Thyroid gland (tissue), 4 donors: ENCODE data around the gene CENPM.

Source experiments
- POLR2A ChIP-seq, 2 donors: fragments of 450-650 bp; IDR thresholded peaks; one replicate each; pipeline ENCODE4 v1.6.1; 2017; ENCODE audit warnings: antibody characterized with exemption in 2 of 2, mild to moderate bottlenecking in 2 of 2, moderate library complexity in 1 of 2
- TF ChIP-seq, protein P1 (sequence below), 6 experiments: fragments of 200-600 bp in 3 of 6; fragments of 450-650 bp in 3 of 6; sonication (generic) in 3 of 6; IDR thresholded peaks; one replicate each; pipeline ENCODE4 v1.5.1; 2016 to 2019; ENCODE audit warnings: antibody characterized with exemption in 6 of 6, mild to moderate bottlenecking in 2 of 6, inconsistent platforms in 1 of 6, moderate library complexity in 1 of 6

- TF ChIP-seq, protein P1, sequence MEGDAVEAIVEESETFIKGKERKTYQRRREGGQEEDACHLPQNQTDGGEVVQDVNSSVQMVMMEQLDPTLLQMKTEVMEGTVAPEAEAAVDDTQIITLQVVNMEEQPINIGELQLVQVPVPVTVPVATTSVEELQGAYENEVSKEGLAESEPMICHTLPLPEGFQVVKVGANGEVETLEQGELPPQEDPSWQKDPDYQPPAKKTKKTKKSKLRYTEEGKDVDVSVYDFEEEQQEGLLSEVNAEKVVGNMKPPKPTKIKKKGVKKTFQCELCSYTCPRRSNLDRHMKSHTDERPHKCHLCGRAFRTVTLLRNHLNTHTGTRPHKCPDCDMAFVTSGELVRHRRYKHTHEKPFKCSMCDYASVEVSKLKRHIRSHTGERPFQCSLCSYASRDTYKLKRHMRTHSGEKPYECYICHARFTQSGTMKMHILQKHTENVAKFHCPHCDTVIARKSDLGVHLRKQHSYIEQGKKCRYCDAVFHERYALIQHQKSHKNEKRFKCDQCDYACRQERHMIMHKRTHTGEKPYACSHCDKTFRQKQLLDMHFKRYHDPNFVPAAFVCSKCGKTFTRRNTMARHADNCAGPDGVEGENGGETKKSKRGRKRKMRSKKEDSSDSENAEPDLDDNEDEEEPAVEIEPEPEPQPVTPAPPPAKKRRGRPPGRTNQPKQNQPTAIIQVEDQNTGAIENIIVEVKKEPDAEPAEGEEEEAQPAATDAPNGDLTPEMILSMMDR (IDR thresholded peaks at IDR 0.05), result peak in 3 of 6 experiments; percentile 25 to 30 (median 29)
- TF ChIP-seq POLR2A (IDR thresholded peaks at IDR 0.05), result no peak
These were observed 19.8 kb upstream of the CENPM start for GRCh38 chr22:41966607-41967240.
